Endothelial cell of umbilical vein (primary cell): ENCODE measurements around the gene TUBB4A.

Experiments
- CTCF ChIP-seq, 2 donors: IDR thresholded peaks; 1 replicate in 1 of 2; 2 replicates in 1 of 2; pipeline ENCODE4 v1.5.1; 2011; ENCODE audit warnings: low read length in 2 of 2, mild to moderate bottlenecking in 2 of 2, moderate library complexity in 2 of 2, control low read depth in 1 of 2, inconsistent platforms in 1 of 2, low read depth in 1 of 2; ENCODE audit not compliant: insufficient read depth in 1 of 2; ENCODE audit errors: extremely low read depth in 1 of 2
- EZH2 ChIP-seq: IDR thresholded peaks from 2 replicates; pipeline ENCODE4 v1.6.1; 2012; ENCODE audit warnings: borderline replicate concordance, low read depth, mild to moderate bottlenecking, moderate library complexity, low read length, inconsistent platforms; ENCODE audit not compliant: severe bottlenecking
- JUN ChIP-seq: IDR thresholded peaks from 2 replicates; pipeline ENCODE4 v1.6.1; 2011; ENCODE audit warnings: borderline replicate concordance, low read depth; ENCODE audit not compliant: insufficient read length, insufficient read depth
- MYC ChIP-seq: IDR thresholded peaks from one replicate; pipeline ENCODE4 v1.6.1; 2011; ENCODE audit warnings: mild to moderate bottlenecking, low read depth, low read length
- POLR2A ChIP-seq: IDR thresholded peaks from 2 replicates; pipeline ENCODE4 v1.6.1; 2012; ENCODE audit warnings: low read depth, mild to moderate bottlenecking, control low read depth, low read length
- POLR2AphosphoS5 ChIP-seq: IDR thresholded peaks from 2 replicates; pipeline ENCODE4 v1.6.1; 2012; ENCODE audit warnings: low read depth, mild to moderate bottlenecking, control low read depth, low read length, moderate library complexity; ENCODE audit not compliant: insufficient read depth

GRCh38 chr19:6531956-6532243 is 29.8 kb upstream of the TUBB4A start:
- TF ChIP-seq POLR2A (no peak), CTCF (IDR thresholded peaks at IDR 0.05; ENCODE audit: extremely low read depth in 1 of 2, insufficient read depth in 1 of 2, low read depth in 1 of 2, low read length in 2 of 2) (no peak), JUN (no peak), POLR2AphosphoS5 (no peak), MYC (no peak), EZH2 (no peak)
